Suprapubic skin (tissue), 4 donors: Measurements from ENCODE around the gene PLA2R1. TPM values are rescaled to one million over a fixed set of nuclear protein-coding genes. Genes with fewer than 3 reads are reported as not detected.

Experiments
- DNase-seq, 2 donors: peaks; one replicate each; pipeline ENCODE4 v3.0.0-alpha.2; 2019; ENCODE audit warnings: low spot score in 2 of 2
- H3K27ac ChIP-seq: fragments of 200-600 bp; sonication (generic); one replicate; pipeline ENCODE4 v1.5.1; 2019
- H3K27me3 ChIP-seq: fragments of 200-600 bp; sonication (generic); one replicate; pipeline ENCODE4 v1.5.1; 2019
- H3K36me3 ChIP-seq: fragments of 200-600 bp; sonication (generic); one replicate; pipeline ENCODE4 v1.5.1; 2019
- H3K4me1 ChIP-seq: fragments of 200-600 bp; sonication (generic); one replicate; pipeline ENCODE4 v1.5.1; 2019
- H3K4me3 ChIP-seq: fragments of 200-600 bp; sonication (generic); one replicate; pipeline ENCODE4 v1.5.1; 2019; ENCODE audit warnings: mild to moderate bottlenecking
- H3K9me3 ChIP-seq: fragments of 200-600 bp; sonication (generic); one replicate; pipeline ENCODE4 v1.5.1; 2019
- EP300 ChIP-seq: sonication (generic); formaldehyde crosslinking; IDR thresholded peaks from one replicate; pipeline ENCODE4 v1.6.1; 2017; ENCODE audit warnings: antibody characterized with exemption
- POLR2A ChIP-seq, 2 donors: fragments of 450-650 bp; IDR thresholded peaks; one replicate each; pipeline ENCODE4 v1.6.1; 2017; ENCODE audit warnings: antibody characterized with exemption in 2 of 2, mild to moderate bottlenecking in 2 of 2, moderate library complexity in 2 of 2
- POLR2AphosphoS5 ChIP-seq, 3 donors: sonication (generic); formaldehyde crosslinking; IDR thresholded peaks; one replicate each; pipeline ENCODE4 v1.6.1; 2017; ENCODE audit warnings: antibody characterized with exemption in 3 of 3
- WGBS: methylation state at CpG from one replicate; pipeline ENCODE4 v1.1.5; 2018; 5-methylcytosine and 5-hydroxymethylcytosine counted together
- total RNA-seq, 4 donors: library from RNA; depleted of rRNA; stranded (reverse); fragments of >200 nt; gene quantifications; one replicate each; pipeline ENCODE4 v1.1.0, GENCODE V29; 2016
- TF ChIP-seq, protein P1 (sequence below), 2 donors: fragments of 200-600 bp in 1 of 2; fragments of 450-650 bp in 1 of 2; sonication (generic) in 1 of 2; IDR thresholded peaks; one replicate each; pipeline ENCODE4 v1.5.1; 2016 to 2019; ENCODE audit warnings: antibody characterized with exemption in 2 of 2, mild to moderate bottlenecking in 1 of 2, moderate library complexity in 1 of 2

The PLA2R1 gene
- total RNA-seq, 4 donors from 2014 or later: 31.3 to 68.8 (median 40.8) TPM

- Histone ChIP-seq H3K9me3 (no peaks in the 10 kb centered on the region), H3K4me3 (peak within 1 kb of the TSS; percentile 56), H3K27me3 (no peaks in the 10 kb centered on the region), H3K36me3 (no peaks in the 10 kb centered on the region), H3K27ac (peak within 1 kb of the TSS; percentile 53), H3K4me1 (peaks cover 16% of the 10 kb centered on the region)
- peak; percentile 64 to 82 for DNase-seq
- TF ChIP-seq EP300 (no peak), POLR2AphosphoS5 (IDR thresholded peaks at IDR 0.05) (no peak)
- 3% methylated on average over 23 of the region's 74 CpGs for WGBS
Observed at GRCh38 chr2:159904127-159904958, 158.1 kb downstream of the PLA2R1 start, which contains the start of gene LY75. TSS of gene LY75 (minus strand) at chr2:159904756.

DNA sequence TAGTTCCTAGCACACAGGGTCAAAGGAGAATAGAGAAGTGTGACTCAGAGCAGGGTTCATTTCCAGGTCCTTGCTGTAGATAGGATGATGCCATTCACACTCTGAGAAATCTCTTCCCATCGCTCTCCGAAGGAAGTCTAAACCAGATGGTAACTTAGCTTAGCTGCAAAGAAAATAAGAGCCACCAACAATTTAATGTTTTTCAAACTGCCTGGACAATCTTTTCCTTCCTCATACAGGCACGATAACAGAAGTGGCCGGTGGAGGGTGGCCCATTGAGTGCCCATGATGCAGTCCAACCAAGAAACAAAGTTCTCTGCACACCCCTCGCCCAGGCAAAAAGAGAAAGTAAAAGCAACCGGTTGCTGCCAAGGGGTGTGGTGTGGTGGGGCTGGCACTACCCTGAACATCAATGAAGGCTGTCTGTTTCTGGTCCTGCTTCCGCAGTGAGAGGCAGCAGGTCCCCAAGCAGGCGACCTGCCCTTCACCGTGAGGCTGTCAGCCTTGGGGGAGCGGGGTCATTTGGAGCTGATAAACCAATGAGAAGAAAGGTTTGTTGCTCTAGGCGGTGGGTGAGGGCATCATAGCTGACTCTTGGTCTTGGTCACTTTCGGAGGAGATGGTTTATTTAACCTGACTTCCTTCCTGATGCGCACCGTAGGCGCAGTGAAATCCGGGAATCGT is 158.8 kb downstream of the PLA2R1 start:
- Histone ChIP-seq H3K36me3 (no peaks in the 10 kb centered on the region), H3K27me3 (no peaks in the 10 kb centered on the region), H3K9me3 (no peaks in the 10 kb centered on the region), H3K4me3 (peak overlapping the region; percentile 56), H3K4me1 (peaks cover 16% of the 10 kb centered on the region), H3K27ac (peak overlapping the region; percentile 53)
- 14% methylated on average over 17 of the region's 17 CpGs for WGBS
- no peak for DNase-seq
- TF ChIP-seq, protein P1, sequence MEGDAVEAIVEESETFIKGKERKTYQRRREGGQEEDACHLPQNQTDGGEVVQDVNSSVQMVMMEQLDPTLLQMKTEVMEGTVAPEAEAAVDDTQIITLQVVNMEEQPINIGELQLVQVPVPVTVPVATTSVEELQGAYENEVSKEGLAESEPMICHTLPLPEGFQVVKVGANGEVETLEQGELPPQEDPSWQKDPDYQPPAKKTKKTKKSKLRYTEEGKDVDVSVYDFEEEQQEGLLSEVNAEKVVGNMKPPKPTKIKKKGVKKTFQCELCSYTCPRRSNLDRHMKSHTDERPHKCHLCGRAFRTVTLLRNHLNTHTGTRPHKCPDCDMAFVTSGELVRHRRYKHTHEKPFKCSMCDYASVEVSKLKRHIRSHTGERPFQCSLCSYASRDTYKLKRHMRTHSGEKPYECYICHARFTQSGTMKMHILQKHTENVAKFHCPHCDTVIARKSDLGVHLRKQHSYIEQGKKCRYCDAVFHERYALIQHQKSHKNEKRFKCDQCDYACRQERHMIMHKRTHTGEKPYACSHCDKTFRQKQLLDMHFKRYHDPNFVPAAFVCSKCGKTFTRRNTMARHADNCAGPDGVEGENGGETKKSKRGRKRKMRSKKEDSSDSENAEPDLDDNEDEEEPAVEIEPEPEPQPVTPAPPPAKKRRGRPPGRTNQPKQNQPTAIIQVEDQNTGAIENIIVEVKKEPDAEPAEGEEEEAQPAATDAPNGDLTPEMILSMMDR (IDR thresholded peaks at IDR 0.05): no peak
- TF ChIP-seq POLR2A (IDR thresholded peaks at IDR 0.05) (no peak), EP300 (no peak), POLR2AphosphoS5 (IDR thresholded peaks at IDR 0.05) (no peak)

GRCh38 chr2:159902722-159903121 is 159.7 kb downstream of the PLA2R1 start:
- no peak overlapping the region for H3K27ac ChIP-seq
- 87% methylated on average over 6 of the region's 6 CpGs for WGBS
- TF ChIP-seq, protein P1 (IDR thresholded peaks at IDR 0.05): no peak
- TF ChIP-seq EP300: no peak
- TF ChIP-seq POLR2AphosphoS5 (IDR thresholded peaks at IDR 0.05): no peak
- TF ChIP-seq POLR2A (IDR thresholded peaks at IDR 0.05): no peak
- no peaks in the 10 kb centered on the region for H3K36me3 ChIP-seq
- peaks cover 16% of the 10 kb centered on the region for H3K4me1 ChIP-seq
- H3K9me3 ChIP-seq: no peaks in the 10 kb centered on the region
- no peak for DNase-seq
- H3K4me3 ChIP-seq: no peak overlapping the region
- no peaks in the 10 kb centered on the region for H3K27me3 ChIP-seq

- H3K9me3 ChIP-seq: no peaks in the 10 kb centered on the region
- no peak for DNase-seq
- WGBS: 95% methylated on average over 1 of the region's 1 CpG
- no peak overlapping the region for H3K4me3 ChIP-seq
- H3K27ac ChIP-seq: no peak overlapping the region
- TF ChIP-seq POLR2AphosphoS5 (IDR thresholded peaks at IDR 0.05) (no peak), EP300 (no peak), POLR2A (IDR thresholded peaks at IDR 0.05) (no peak)
- TF ChIP-seq, protein P1 (IDR thresholded peaks at IDR 0.05): no peak
- no peaks in the 10 kb centered on the region for H3K36me3 ChIP-seq
- H3K4me1 ChIP-seq: peaks cover 16% of the 10 kb centered on the region
- H3K27me3 ChIP-seq: no peaks in the 10 kb centered on the region
Observed at GRCh38 chr2:159900343-159900742, 162.1 kb downstream of the PLA2R1 start.

GRCh38 chr2:159898441-159898840 is 164.0 kb downstream of the PLA2R1 start:
- no peaks in the 10 kb centered on the region for H3K9me3 ChIP-seq
- H3K4me1 ChIP-seq: peaks cover 4% of the 10 kb centered on the region
- H3K4me3 ChIP-seq: no peak overlapping the region
- no peak overlapping the region for H3K27ac ChIP-seq
- no peak for TF ChIP-seq POLR2A (IDR thresholded peaks at IDR 0.05)
- TF ChIP-seq POLR2AphosphoS5 (IDR thresholded peaks at IDR 0.05): no peak
- TF ChIP-seq, protein P1 (IDR thresholded peaks at IDR 0.05): no peak
- no peak for TF ChIP-seq EP300
- DNase-seq: no peak
- no peaks in the 10 kb centered on the region for H3K27me3 ChIP-seq
- no peaks in the 10 kb centered on the region for H3K36me3 ChIP-seq
- 95% methylated on average over 6 of the region's 6 CpGs for WGBS
